GM12872 (cell line): ENCODE data around the gene RBBP8NL.

ENCODE experiments used
- TF ChIP-seq, protein P1 (sequence below): IDR thresholded peaks from 3 replicates; pipeline ENCODE4 v1.5.1; 2011; ENCODE audit warnings: low read depth, mild to moderate bottlenecking, low read length, moderate library complexity; ENCODE audit not compliant: insufficient read depth

Gene RBBP8NL

DNA sequence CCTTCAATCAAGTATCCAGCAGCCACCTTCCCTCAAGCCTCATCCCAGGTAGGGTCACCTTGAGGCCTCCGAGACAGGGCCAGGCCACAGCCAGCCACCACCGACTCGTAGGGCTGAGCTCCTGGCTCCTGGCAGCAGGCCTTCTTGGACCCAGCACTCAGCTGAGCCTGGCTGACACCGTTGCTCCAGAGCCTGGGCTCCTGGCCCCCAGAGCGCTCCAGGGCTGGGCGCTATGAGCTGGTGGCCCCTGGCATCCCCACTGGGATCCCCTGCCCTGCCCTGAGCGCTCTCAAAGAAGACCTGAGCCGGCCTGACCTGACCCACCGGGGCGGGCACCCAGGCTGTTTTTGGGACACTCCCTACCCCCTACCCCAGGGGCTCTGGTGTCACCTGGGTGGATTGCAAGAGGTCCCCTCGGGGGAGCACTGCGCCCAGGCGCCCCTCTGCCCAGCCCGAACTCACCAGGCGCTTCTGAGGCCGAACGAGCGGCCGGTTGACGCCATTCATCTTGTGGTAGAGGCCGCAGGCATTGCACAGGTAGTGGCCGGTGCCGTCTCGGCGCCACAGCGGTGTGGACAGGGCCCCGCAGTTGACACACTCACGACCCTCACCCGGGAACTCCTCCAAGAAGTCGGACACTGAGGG lies 45.7 kb upstream of the RBBP8NL start:
- TF ChIP-seq, protein P1, sequence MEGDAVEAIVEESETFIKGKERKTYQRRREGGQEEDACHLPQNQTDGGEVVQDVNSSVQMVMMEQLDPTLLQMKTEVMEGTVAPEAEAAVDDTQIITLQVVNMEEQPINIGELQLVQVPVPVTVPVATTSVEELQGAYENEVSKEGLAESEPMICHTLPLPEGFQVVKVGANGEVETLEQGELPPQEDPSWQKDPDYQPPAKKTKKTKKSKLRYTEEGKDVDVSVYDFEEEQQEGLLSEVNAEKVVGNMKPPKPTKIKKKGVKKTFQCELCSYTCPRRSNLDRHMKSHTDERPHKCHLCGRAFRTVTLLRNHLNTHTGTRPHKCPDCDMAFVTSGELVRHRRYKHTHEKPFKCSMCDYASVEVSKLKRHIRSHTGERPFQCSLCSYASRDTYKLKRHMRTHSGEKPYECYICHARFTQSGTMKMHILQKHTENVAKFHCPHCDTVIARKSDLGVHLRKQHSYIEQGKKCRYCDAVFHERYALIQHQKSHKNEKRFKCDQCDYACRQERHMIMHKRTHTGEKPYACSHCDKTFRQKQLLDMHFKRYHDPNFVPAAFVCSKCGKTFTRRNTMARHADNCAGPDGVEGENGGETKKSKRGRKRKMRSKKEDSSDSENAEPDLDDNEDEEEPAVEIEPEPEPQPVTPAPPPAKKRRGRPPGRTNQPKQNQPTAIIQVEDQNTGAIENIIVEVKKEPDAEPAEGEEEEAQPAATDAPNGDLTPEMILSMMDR, result no peak

DNA sequence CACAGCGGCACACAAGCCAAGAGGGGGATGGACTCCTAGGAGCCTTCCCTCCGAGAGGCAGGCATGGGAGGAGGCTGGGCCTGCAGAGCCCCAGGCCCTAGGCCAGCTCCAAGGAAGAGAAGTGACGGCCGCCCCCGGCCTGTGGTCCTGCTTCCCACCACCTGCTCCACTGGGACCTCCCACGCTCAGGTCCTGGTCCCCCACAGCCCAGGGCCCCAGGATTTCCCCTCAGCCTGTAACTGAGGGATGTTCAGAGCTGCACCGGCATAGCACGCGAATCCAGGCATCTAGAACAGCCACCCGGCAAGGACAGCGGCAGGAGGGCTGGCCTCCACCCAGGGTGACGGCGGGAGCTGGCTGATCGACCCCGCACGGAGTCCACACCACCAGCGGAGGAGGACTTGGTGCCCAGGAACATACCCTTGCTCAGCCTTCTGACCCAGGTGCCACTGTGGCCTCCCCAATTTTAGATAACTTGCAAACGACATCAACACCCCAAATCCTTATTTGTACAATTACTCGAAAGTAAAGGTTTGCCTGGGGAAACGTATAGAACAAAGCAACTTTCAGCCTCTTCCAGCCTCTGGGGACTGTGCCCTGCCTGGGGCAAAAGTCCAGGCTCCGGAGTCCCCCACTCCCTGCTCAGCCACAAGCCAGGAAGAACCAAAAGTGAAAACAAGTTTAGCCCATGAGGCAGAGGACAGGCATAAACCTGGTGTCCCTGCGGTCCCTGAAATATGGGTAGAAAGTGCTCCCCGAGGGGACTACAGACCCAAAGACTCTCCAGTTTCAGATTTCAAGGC lies 45.0 kb upstream of the RBBP8NL start:
- TF ChIP-seq, protein P1, result no peak

DNA sequence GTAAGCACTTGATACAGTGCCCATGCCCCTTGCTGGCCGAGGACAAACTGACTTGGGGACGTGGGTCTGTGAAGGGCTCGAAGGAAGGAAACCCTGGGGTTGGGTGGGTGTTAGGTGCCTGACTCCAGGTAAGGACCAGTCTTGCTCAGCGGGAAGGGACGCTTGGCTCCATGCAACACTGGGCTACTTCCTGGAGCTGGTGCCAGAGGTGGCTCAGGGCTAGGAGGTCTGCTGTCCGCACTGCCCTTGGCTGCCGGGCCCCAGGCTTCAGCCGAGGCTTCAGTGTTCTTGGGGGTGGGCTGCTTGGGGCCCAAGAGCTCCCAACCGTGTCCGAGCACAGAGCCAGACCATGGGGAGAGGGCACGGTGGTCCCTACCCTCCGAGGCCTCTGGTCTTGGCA lies 43.1 kb upstream of the RBBP8NL start:
- TF ChIP-seq, protein P1, result no peak

DNA sequence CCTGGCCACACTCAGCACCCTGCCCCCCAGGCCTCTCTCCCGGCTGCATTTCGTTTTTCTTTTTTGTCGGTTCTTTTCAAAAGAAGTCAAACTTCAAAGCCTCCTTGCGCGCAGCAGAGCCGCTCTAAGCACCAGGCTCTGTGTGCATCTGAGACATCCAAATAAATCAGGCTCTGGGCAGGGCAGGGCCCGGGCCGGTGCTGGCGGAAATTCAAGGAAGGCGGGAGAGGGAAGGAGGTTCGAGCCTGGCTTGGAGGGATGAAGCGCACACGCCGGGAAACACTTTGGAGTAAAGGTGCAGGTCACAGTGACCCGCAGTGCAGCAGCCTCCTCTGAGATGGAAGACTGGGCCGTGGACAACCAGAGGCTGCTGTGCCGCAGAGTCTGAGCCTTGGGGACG lies 42.7 kb upstream of the RBBP8NL start:
- TF ChIP-seq, protein P1, result no peak

DNA sequence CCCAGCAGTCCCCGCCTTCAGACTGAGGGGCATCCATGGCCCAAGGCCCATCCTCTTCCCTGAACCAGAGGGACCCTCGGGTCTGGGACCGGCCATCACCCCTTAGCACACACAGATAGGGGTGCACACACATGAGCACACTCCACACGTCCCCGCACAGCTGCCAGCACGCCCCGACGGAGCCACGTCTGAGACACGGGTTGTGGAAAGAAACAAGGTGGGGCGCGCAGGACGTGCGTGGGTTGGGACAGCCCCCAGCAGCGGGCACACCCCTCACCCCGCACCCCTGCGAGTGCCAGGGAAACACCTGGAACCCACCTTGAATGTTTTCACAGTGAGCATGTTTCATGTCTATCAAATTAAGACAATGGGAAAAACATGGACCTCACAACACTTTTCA lies 42.0 kb upstream of the RBBP8NL start:
- TF ChIP-seq, protein P1, result no peak

DNA sequence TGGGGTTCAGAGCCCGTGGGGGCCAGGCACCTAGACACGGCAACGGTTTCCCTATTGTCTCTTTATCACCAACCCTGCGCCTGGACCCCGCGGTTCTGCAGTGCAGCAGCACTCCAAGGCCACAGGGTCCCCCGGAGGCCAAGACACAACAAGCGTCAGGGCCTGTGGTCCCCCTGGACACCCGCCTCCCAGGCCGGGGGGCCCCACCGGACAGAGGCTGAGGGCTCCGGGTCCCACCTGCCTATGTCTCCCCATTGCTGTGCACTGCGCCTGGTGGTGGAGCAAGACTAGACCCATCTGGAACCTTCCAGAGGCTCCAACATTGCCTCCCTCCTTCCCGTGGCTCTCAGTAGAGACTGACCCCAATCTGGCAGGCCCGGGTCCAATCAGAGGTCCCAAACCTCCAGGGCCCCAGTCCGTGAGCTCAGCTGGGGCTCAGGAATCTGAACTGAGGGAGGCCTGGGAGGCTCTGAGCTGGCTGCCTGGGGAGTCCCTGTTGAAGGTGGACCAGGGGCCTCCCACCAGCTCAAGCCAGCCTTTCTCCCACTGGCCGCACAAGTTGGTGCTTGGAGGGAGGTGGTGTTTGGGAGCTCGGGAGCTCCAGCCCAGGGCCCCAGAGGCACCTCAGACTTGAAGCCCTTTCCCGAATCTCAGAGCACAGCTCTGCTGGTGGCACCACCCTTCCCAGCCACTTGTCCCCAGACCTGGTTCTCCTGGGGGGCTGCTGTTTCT lies 39.6 kb upstream of the RBBP8NL start:
- TF ChIP-seq, protein P1, result no peak

DNA sequence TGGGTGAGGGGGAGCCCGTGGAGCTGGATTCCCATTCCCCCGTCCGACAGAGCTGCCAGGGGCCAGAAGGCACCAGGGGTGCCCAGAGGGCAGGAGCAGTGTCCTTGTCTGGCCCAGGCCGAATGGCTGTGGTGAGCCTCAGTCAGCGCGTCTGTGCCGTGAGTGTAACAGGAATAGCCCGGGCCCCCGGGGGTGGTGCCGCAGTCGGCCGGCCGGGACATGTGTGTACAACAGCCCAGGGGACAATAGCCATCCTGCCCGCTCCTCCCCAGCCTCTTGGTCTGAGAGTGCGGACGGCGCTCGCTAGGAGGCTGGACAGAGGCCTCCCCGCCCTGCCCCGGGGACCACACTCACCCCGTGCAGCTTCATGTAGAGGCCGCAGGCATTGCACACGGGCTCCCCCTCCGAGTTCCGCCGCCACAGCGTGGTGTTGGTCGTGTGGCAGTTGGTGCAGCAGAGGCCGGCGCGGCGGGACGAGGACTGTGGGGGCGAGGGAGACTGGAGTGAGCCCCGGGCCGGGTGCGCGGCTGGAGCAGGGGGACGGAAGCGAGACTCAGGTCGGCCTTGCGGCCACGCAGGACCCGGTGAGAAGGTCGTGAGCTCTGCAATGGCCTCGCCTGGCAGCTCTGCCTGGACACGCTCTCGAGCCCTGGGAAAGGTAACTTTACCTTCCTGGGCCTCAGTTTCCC lies 38.9 kb upstream of the RBBP8NL start:
- TF ChIP-seq, protein P1, result no peak
